ENCODE data around the gene KLF13. TPM values are rescaled to one million over a fixed set of nuclear protein-coding genes. Genes with fewer than 3 reads are reported as not detected.
"Not testable (repeated sequence)": the region's sequence is repeated elsewhere in the genome, so short reads cannot be mapped to it uniquely, and the experiment has no call there.

The KLF13 gene
- total and polyA plus RNA-seq, 9 donors = 32.1 to 42.2 (median 35.6) TPM

DNA sequence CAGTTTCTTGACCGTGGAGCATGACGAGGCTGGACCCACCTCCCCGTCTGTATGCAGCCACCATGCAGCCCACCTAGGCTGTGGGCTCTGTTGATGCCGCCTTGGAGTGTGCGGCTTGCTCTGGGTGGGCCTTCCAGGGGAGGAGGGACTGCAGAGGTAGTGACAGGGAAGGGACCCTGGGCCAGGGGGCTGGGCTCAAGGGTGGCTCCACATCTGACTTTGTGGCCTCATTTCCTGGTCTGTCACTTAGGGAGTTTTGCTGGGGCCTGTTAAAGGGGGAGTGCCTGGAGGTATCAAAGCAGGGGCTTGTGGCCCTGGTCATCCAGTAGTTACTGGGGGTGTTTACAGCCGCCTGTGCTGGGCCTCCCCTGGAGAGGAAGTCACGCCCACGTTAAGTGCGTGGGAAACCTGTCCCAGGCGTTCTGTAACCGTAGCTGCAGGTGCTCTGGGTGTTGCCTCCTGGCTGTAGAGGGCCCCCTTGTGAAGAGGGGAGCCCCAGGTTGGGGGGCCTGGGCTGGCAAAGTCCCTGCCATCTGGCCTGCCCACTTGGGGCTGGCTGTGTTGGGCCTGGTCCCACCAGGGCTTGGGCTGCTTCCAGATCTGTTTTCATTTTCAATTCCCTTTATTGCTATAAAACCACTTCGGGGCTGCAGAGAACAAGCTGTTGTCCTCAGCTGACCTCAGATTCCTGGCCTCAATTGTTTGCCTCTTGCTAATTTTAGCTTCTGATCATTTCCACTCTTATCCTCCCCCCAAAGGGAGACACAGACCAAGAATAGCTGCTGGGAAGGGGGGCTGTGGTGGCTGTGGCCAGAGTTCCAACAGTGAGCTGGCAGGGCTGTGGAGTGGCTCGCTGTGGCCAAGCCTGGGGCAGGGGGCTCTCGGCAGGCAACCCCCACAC, 26.5 kb downstream of the KLF13 start:
- peaks cover 2% of the 10 kb centered on the region for H3K9me3 ChIP-seq (replicated peaks; ENCODE audit: control insufficient read depth, low read depth, low read length)
- H3K27me3 ChIP-seq (ENCODE audit: control insufficient read depth, insufficient read depth, low read length) = no peaks in the 10 kb centered on the region
- peak overlapping the region; percentile 85 for H3K27ac ChIP-seq (ENCODE audit: low read length)
- H3K4me3 ChIP-seq (ENCODE audit: low read length) = no peak overlapping the region
- H3K36me3 ChIP-seq (ENCODE audit: control insufficient read depth, insufficient read depth, low read length) = peaks cover 11% of the 10 kb centered on the region
- DNase-seq = peak; percentile 92
- H3K4me1 ChIP-seq (ENCODE audit: control insufficient read depth, insufficient read depth, low read length) = peaks cover 41% of the 10 kb centered on the region
- 13% methylated on average over 9 of the region's 14 CpGs for WGBS (ENCODE audit: insufficient coverage)

DNA sequence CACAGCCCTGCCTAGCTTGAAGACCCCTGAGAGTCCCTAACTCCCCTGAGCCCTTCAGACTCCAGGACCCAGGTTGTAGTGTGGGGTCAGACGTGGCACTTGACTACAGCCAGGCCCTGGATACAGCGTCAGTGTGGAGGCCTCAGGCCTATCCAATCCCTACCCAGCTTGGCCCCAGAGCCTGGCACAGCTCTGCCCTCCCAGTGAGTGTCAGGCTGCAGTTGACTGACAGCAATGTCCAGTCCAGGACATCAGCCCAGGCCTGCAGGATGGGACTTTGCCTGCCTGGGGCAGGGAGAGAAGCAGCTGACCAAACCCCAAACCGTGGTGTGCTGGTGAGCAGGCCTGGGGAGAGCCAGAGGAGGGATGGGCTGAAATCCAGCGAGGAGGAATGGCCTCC, 27.3 kb downstream of the KLF13 start:
- Histone ChIP-seq H3K27ac (ENCODE audit: low read length) (peak overlapping the region; percentile 85), H3K27me3 (ENCODE audit: control insufficient read depth, insufficient read depth, low read length) (no peaks in the 10 kb centered on the region), H3K9me3 (replicated peaks; ENCODE audit: control insufficient read depth, low read depth, low read length) (peaks cover 2% of the 10 kb centered on the region), H3K36me3 (ENCODE audit: control insufficient read depth, insufficient read depth, low read length) (peaks cover 10% of the 10 kb centered on the region), H3K4me1 (ENCODE audit: control insufficient read depth, insufficient read depth, low read length) (peaks cover 41% of the 10 kb centered on the region), H3K4me3 (ENCODE audit: low read length) (no peak overlapping the region)
- peak; percentile 43 for DNase-seq
- WGBS (ENCODE audit: insufficient coverage) = 67% methylated on average over 1 of the region's 4 CpGs

DNA sequence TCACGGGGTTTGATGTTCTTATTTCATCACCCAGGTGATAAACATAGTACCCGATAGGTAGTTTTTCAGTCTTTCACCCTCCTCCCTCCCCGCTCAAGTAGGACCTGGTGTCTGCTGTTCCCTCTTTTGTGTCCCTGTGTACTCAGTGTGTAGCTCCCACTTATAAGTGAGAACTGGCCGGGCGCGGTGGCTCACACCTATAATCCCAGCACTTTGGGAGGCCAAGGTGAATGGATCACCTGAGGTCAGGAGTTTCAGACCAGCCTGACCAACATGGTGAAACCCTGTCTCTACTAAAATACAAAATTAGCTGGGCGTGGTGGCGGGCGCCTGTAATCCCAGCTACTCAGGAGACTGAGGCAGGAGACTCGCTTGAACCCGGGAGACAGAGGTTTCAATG, 29.5 kb downstream of the KLF13 start:
- not testable (repeated sequence) for H3K27ac ChIP-seq (ENCODE audit: low read length); DNase-seq; H3K27me3 ChIP-seq (ENCODE audit: control insufficient read depth, insufficient read depth, low read length); H3K4me3 ChIP-seq (ENCODE audit: low read length); H3K9me3 ChIP-seq (replicated peaks; ENCODE audit: control insufficient read depth, low read depth, low read length); H3K36me3 ChIP-seq (ENCODE audit: control insufficient read depth, insufficient read depth, low read length)
- 94% methylated on average over 3 of the region's 11 CpGs for WGBS (ENCODE audit: insufficient coverage)
- H3K4me1 ChIP-seq (ENCODE audit: control insufficient read depth, insufficient read depth, low read length) = peaks cover 60% of the 10 kb centered on the region

DNA sequence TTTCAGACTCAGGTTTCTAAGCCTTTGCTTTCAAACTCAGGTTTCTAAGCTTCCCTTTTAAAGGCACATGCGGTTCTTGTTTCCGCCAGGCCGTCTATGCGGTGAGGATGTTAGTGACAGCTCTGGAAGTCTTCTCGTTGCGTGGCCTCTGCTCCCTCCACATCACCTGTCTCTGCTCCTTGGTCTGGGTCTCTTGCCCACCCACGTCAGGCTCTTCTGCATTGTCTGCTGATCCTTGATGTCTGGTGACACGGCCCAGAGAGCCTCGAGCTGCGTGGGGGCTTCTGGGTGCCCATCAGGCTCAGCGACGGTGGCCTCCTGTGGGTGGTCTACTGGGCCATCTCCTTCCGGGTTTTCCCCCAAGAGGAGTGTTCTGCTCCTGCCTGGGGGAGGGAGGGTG, 30.5 kb downstream of the KLF13 start:
- no peak for DNase-seq
- Histone ChIP-seq H3K27me3 (ENCODE audit: control insufficient read depth, insufficient read depth, low read length) (no peaks in the 10 kb centered on the region), H3K36me3 (ENCODE audit: control insufficient read depth, insufficient read depth, low read length) (peaks cover 10% of the 10 kb centered on the region), H3K4me1 (ENCODE audit: control insufficient read depth, insufficient read depth, low read length) (peaks cover 63% of the 10 kb centered on the region), H3K27ac (ENCODE audit: low read length) (no peak overlapping the region), H3K4me3 (ENCODE audit: low read length) (no peak overlapping the region), H3K9me3 (replicated peaks; ENCODE audit: control insufficient read depth, low read depth, low read length) (no peaks in the 10 kb centered on the region)
- 72% methylated on average over 8 of the region's 13 CpGs for WGBS (ENCODE audit: insufficient coverage)

DNA sequence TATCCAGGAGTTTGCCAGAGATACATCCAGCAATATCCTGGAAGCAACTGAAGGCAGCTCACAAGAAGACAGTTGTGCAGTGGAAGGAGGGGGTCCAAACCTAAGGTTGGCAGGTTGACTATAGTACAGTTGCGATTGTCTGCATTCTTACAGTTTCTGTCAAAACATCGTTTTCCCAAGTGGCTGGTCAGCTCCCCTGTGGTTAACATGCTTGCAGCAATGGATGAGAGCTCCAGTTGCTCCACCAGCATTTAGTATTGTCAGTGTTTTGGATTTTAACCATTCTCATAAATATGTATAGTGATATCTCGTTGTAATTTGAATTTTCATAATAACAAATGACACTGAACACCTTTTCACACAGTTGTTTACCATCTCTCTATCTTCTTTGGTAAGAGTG, 31.5 kb downstream of the KLF13 start:
- WGBS (ENCODE audit: insufficient coverage) = 100% methylated on average over 2 of the region's 3 CpGs
- no peak overlapping the region for H3K27ac ChIP-seq (ENCODE audit: low read length)

DNA sequence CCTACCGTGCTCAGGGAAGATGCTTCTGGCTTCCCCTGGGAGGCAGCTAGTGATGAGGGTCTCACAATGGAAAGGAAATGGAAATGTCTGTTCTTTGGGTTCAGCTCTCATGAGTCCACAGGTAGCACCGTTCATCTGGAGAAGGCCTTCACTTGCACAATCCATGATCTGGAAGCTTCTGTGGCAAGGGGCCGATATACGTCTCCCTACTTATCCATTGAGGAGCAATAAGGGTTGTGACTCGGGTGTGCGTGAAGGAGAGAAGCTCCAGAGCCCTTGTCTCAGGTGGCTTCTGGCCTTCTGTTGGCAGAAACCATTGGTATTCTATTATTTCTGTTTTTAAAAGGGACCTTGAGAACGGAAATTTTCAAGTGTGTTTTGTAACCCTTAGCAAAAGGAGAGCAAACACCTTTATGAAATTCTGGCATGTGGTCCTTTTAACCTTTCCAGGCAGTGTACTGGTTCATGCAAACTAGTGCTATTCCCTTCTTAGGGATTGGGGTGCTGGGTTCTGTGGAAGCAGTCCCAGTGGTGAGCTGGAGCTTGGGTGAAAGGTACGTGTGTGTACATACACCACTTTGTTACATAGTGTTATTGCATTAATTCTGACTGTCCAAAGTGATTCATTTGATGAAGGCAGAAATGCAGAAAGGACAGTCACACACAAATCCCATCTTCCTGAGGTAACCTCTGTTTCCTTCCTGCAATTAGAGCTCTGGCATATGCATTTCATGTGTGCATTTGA, 32.5 kb downstream of the KLF13 start:
- Histone ChIP-seq H3K27ac (ENCODE audit: low read length) (no peak overlapping the region), H3K9me3 (replicated peaks; ENCODE audit: control insufficient read depth, low read depth, low read length) (no peaks in the 10 kb centered on the region), H3K36me3 (ENCODE audit: control insufficient read depth, insufficient read depth, low read length) (peaks cover 10% of the 10 kb centered on the region), H3K27me3 (ENCODE audit: control insufficient read depth, insufficient read depth, low read length) (no peaks in the 10 kb centered on the region), H3K4me3 (ENCODE audit: low read length) (no peak overlapping the region), H3K4me1 (ENCODE audit: control insufficient read depth, insufficient read depth, low read length) (peaks cover 45% of the 10 kb centered on the region)
- WGBS (ENCODE audit: insufficient coverage) = 80% methylated on average over 4 of the region's 8 CpGs
- no peak for DNase-seq

More for the DNA sequence above, 31.5 kb downstream of the KLF13 start:
- Histone ChIP-seq H3K9me3 (replicated peaks; ENCODE audit: control insufficient read depth, low read depth, low read length) (no peaks in the 10 kb centered on the region), H3K4me3 (ENCODE audit: low read length) (no peak overlapping the region), H3K27me3 (ENCODE audit: control insufficient read depth, insufficient read depth, low read length) (no peaks in the 10 kb centered on the region), H3K4me1 (ENCODE audit: control insufficient read depth, insufficient read depth, low read length) (peaks cover 54% of the 10 kb centered on the region), H3K36me3 (ENCODE audit: control insufficient read depth, insufficient read depth, low read length) (peaks cover 10% of the 10 kb centered on the region)
- no peak for DNase-seq

DNA sequence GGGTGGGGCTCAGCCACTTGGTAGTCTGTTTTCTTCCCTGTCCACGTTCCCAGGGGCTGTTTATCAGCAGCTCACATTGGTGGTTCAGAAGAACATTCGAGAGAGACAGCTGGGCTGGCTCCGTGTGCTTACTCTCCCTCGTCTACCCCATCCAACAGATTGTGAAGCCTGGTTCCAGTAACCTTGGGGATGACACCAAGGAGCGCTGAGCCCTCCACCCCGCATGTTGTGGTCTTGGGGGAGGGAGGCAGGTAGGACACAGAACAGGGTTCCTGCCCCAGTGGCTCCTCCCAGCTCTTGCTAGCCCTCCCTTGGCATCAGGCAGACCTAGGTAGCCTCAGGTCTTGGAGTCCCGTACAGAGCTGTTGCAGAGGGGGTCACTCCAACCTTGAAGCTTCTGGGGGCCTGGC, 33.1 kb downstream of the KLF13 start:
- Histone ChIP-seq H3K4me1 (ENCODE audit: control insufficient read depth, insufficient read depth, low read length) (peaks cover 40% of the 10 kb centered on the region), H3K27ac (ENCODE audit: low read length) (no peak overlapping the region), H3K4me3 (ENCODE audit: low read length) (no peak overlapping the region), H3K36me3 (ENCODE audit: control insufficient read depth, insufficient read depth, low read length) (peaks cover 10% of the 10 kb centered on the region), H3K27me3 (ENCODE audit: control insufficient read depth, insufficient read depth, low read length) (no peaks in the 10 kb centered on the region), H3K9me3 (replicated peaks; ENCODE audit: control insufficient read depth, low read depth, low read length) (no peaks in the 10 kb centered on the region)
- 72% methylated on average over 4 of the region's 7 CpGs for WGBS (ENCODE audit: insufficient coverage)
- DNase-seq = no peak

DNA sequence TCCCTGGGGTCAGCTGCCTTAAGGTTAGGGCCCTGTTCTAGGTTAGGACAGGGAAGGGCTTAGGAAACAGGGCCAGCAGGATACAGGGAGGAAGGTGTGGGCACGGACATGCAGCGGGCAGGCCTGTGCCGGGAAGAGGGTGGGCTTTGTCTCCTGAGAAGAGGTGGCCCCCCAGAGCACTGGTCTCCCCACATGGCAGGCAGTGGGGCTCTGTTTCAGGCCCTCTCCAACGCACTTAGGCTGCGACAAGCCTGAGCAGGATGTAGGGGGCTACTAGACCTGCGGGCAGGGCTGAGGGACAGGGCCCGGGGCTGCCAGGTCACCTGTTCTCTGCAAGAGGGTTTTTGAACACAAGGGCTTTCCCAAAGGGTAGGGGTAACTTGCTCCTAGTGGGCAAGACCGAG, 33.5 kb downstream of the KLF13 start:
- peaks cover 5% of the 10 kb centered on the region for H3K36me3 ChIP-seq (ENCODE audit: control insufficient read depth, insufficient read depth, low read length)
- no peaks in the 10 kb centered on the region for H3K9me3 ChIP-seq (replicated peaks; ENCODE audit: control insufficient read depth, low read depth, low read length)
- no peak for DNase-seq
- no peaks in the 10 kb centered on the region for H3K27me3 ChIP-seq (ENCODE audit: control insufficient read depth, insufficient read depth, low read length)
- 85% methylated on average over 7 of the region's 8 CpGs for WGBS (ENCODE audit: insufficient coverage)
- no peak overlapping the region for H3K4me3 ChIP-seq (ENCODE audit: low read length)
- H3K27ac ChIP-seq (ENCODE audit: low read length) = peak overlapping the region; percentile 15
- H3K4me1 ChIP-seq (ENCODE audit: control insufficient read depth, insufficient read depth, low read length) = peaks cover 40% of the 10 kb centered on the region

DNA sequence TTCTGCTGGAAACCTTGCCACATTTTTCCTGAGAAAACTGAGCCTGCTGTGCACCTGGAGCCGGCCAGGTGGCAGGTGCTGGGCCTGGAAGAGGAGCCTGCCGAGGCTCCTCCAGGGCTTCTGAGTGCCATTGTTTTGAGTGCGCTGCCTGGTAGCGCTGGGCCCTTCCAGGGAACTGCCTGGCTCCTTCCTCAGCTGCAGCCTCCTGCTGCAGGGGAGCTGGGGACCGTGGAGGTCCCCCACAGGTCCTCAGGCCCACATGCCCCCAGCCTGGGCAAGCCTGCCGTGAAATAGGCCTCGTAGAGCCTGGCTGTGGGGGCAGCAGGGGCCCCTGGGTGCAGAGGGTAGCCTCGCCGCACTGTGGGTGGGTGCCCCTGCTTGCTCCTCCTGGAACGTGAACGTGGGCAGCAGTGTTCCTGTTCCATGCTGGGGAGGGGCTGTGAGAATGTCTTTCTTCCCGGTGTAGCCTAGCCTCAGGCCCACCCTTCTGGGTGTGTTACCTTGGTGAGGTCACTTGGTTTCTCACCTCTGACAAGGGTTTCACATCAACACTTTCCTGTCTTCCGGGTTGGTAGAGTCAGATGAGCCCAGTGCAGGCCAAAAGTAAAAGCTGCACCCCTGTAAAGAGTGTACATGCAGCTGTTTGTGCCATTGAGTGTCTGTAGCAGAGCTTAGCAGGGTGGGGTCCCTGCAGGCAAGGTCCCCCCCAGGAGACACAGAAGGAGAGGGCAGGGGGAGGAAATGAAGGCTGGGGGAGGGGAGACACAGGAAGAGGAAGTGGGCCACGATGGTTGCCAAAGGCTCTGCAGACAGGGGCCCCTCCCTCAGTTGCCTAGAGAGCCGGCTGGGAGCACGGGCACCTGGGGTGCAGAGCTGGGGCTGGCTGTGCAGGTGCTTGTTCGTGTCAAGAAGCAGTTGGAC, 34.5 kb downstream of the KLF13 start:
- WGBS (ENCODE audit: insufficient coverage) = 59% methylated on average over 11 of the region's 17 CpGs
- Histone ChIP-seq H3K36me3 (ENCODE audit: control insufficient read depth, insufficient read depth, low read length) (peaks cover 5% of the 10 kb centered on the region), H3K27ac (ENCODE audit: low read length) (peak overlapping the region; percentile 15), H3K27me3 (ENCODE audit: control insufficient read depth, insufficient read depth, low read length) (no peaks in the 10 kb centered on the region), H3K4me3 (ENCODE audit: low read length) (no peak overlapping the region), H3K9me3 (replicated peaks; ENCODE audit: control insufficient read depth, low read depth, low read length) (no peaks in the 10 kb centered on the region), H3K4me1 (ENCODE audit: control insufficient read depth, insufficient read depth, low read length) (peaks cover 45% of the 10 kb centered on the region)
- peak; percentile 33 for DNase-seq
